Measurements from ENCODE around the gene TRPC4AP.

Gene TRPC4AP

GRCh38 chr20:35000922-35001595, 91.5 kb downstream of the TRPC4AP start:
- DNase-seq = no peak

DNA sequence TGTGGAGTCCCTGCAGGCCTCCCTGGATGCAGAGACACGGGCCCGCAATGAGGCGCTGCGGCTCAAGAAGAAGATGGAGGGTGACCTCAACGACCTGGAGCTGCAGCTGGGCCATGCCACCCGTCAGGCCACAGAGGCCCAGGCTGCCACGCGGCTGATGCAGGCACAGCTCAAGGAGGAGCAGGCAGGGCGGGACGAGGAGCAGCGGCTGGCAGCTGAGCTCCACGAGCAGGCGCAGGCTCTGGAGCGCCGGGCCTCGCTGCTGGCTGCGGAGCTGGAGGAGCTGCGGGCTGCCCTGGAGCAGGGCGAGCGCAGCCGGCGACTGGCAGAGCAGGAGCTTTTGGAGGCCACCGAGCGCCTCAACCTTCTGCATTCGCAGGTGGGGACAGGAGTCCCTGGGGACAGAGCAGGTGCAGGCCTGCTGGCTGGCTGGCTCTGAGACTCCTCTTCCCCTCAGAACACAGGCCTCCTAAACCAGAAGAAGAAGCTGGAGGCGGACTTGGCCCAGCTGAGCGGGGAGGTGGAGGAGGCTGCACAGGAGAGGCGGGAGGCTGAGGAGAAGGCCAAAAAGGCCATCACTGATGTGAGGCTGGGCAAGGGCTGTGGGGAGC, 92.2 kb downstream of the TRPC4AP start:
- DNase-seq = no peak

DNA sequence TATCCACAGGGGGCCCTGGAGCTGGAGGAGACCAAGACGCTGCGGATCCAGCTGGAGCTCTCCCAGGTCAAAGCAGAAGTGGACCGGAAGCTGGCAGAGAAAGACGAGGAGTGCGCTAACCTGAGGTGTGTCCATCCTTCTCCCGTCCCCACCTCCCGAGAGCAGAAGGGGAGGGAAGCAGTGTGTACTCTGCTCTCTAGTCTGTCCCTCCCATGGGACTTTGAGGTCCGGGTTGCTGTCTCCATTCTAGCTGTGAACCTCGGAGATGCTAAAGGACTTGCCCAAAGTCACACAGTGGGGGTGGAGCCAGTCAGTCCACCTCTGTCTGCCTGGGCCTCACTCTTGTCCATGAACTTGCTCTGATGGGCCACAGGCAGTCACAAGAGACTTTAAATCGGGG, 92.8 kb downstream of the TRPC4AP start:
- no peak for DNase-seq

DNA sequence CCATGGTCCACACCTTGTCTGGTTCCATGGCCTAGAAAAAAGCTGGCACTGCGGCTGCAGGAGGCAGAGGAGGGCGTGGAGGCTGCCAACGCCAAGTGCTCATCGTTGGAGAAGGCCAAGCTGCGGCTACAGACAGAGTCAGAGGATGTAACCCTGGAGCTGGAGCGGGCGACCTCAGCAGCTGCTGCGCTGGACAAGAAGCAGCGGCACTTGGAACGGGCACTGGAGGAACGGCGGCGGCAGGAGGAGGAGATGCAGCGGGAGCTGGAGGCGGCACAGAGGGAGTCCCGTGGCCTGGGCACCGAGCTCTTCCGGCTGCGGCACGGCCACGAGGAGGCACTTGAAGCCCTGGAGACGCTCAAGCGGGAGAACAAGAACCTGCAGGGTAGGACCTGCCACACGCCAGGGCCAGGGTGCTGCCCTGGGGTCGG, 93.6 kb downstream of the TRPC4AP start:
- no peak for DNase-seq

- DNase-seq = no peak
Observed at GRCh38 chr20:34998331-34998950, 94.2 kb downstream of the TRPC4AP start.

GRCh38 chr20:34997774-34998173, 94.8 kb downstream of the TRPC4AP start:
- DNase-seq = no peak

DNA sequence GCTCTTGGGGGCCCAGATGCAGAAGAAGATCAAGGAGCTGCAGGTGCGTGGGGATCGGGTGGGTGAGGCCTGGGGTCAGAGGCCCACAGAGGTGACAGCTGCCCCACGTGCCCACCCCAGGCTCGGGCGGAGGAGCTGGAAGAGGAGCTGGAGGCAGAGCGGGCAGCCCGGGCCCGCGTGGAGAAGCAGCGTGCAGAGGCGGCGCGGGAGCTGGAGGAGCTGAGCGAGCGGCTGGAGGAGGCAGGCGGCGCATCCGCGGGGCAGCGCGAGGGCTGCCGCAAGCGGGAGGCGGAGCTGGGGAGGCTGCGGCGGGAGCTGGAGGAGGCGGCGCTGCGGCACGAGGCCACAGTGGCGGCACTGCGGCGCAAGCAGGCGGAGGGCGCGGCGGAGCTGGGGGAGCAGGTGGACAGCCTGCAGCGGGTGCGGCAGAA, 95.5 kb downstream of the TRPC4AP start:
- no peak for DNase-seq

DNA sequence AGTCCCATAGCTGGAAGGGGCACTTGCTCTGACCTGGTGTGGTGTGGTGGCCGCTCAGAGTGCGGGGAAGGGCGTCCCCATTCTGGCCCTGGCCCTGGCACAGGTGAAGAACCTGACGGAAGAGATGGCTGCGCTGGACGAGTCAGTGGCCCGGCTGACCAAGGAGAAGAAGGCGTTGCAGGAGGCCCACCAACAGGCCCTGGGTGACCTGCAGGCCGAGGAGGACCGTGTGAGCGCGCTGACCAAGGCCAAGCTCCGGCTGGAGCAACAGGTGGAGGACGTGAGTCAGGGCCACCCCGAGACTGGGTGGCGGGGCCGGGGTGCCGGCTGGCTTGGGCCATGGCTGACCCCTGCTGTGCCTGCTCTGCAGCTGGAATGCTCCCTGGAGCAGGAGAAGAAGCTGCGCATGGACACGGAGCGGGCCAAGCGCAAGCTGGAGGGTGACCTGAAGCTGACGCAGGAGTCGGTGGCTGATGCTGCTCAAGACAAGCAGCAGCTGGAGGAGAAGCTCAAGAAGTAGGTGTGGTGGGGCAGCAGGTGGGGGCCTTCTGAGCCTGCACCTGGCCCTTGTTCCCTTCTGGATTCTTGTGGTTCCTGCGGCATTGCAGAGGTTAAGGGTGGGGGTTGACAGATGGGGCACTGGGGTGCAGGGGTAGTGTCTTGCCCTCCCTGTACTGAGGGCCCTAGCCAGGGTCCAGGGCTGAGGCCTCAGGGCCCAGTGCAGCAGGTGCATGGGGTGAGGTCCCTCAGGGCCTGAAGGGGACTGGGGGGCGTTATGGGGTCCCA, 96.2 kb downstream of the TRPC4AP start:
- no peak for DNase-seq

- DNase-seq = no peak
Observed at GRCh38 chr20:34995696-34996095, 96.9 kb downstream of the TRPC4AP start.

- DNase-seq = no peak
Observed at GRCh38 chr20:34995192-34995591, 97.4 kb downstream of the TRPC4AP start.

DNA sequence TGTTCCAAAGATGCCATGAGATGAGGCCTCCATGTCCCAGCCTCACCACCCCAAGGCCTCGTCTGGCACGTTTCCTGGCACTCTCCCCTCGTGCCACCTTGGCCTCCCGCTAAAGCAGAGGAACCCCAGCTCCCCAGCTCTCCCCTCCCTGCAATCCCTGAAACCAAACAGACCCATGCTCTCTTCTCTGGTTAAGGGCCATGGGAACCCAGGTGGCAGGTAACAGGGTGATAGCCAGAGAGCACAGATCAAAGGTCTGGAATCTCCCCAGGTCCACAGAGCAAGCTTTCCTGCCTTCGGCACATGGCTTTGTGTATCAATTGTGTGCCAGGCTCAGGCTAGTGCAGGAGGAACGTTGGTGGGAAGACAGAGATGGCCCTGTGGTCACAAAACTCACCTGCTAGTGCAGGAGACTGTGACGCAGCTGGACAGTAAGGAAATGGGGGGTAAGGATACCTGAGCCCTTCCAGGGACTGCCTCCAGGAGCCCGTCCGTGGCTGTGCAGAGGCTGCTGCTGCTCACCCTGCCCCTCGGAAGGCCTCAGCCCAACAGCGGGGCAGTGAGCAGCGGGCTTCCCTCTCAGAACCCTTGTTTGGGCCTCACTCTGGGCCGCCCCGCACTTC, 98.0 kb downstream of the TRPC4AP start:
- no peak for DNase-seq

DNA sequence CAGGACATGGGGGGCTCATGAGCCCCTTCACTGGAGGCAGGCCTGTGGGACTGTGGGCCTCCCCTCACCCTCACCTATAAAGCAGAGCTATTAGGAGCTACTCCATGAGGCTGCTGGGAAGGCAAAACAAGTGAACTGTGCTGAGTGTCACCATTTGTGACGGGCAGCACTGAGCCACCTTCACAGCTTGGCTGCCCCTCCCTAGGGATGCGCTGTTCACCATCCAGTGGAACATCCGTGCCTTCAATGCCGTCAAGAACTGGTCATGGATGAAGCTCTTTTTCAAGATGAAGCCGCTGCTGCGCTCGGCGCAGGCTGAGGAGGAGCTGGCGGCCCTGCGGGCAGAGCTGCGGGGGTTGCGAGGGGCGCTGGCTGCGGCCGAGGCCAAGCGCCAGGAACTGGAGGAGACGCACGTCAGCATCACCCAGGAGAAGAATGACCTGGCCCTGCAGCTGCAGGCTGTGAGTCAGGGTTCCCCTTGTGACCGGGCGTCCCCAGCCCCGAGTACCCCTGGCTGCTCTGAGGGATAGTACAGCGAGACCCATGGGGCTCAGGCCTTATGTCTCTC, 98.6 kb downstream of the TRPC4AP start:
- DNase-seq = no peak

GRCh38 chr20:34992751-34993417, 99.7 kb downstream of the TRPC4AP start:
- DNase-seq = no peak

DNA sequence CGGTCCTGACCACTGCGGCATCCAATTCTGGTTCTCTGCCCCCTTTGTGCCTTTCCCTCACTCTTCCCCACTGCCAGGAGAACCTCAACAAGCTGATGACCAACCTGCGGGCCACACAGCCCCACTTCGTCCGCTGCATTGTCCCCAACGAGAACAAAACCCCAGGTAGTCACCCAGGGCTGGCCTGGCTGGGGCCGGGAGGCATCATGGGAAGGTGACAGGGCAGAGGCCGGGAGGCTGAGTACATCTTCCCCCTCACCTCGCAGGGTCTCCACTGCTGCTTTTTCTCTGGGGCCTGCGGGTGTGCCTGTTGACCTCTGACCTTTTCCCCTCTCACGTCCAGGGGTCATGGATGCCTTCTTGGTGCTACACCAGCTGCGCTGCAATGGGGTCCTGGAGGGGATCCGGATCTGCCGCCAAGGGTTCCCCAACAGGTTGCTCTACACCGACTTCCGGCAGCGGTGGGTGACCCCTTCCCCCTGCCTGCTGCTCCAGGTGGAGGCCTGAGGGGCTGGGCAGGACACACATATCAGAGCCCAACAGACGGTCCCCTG, 101.9 kb downstream of the TRPC4AP start:
- no peak for DNase-seq

DNA sequence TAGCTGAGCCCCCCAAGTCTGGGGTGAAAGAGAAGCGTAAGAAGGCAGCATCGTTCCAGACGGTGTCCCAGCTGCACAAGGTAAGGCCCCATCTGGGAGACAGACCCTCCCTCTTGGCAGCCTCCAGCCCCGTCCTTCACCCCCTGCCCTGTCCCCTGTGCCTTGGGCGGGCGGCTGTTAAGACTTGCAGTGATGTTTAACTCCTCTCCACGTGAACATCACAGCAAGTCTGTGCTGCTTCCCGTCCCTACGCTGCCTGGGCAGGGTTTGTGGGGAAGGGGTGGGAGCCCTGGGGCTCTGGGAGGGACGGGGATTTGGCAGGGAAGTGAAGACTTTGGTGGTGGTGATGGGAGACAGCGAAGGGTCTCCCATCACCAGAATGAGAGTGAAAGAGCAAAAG, 102.4 kb downstream of the TRPC4AP start:
- DNase-seq = no peak

GRCh38 chr20:34989670-34990069, 102.9 kb downstream of the TRPC4AP start:
- no peak for DNase-seq

DNA sequence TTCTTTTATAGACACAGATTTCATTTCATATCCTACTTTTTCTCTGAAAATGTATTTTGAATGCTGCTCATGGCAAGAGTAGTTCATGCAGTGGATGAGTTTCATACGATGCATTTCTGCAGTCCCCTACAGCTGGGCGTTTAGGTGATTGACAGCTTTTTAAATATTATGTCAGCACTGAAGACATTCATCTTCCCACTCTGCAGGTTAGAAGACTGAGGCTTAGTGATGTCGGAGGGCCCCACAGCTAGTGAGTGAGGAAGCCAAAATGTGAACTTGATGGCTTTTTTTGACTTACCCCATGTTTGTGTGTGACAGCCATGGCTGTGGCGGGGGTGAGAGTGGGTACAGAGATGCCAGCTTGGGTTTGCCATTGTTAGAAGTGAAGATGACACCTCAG, 103.5 kb downstream of the TRPC4AP start:
- DNase-seq = no peak

DNA sequence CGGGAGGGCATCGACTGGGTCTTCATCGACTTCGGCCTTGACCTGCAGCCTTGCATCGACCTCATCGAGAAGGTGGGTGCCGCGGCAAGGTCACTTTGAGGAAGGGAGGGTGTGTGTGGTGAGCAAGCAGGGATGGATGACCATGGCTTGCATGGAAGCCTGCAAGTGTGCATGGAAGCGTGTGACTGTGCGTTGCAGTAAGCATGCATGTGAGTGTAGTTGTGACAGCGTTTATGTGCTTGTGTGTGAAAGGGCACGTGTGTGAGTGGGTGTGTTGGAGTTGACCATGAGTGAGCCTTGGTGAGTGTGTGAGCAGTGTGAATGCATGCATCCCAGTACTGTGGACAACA, 104.4 kb downstream of the TRPC4AP start:
- DNase-seq = no peak

- DNase-seq = no peak
Observed at GRCh38 chr20:34987288-34988190, 105.1 kb downstream of the TRPC4AP start.

- DNase-seq = no peak
Observed at GRCh38 chr20:34986311-34987287, 106.0 kb downstream of the TRPC4AP start.

Data from stimulated activated CD4-positive, alpha-beta T cell treated with anti-CD3 and anti-CD28 coated beads, Interleukin-4, amount 100 ng/mL, for 24 hours (primary cell).